Measurements from ENCODE around the gene KLHL30. TPM values are rescaled to one million over a fixed set of nuclear protein-coding genes. Genes with fewer than 3 reads are reported as not detected.
A peak's percentile ranks its signal among the peaks of the same experiment; 100 is the strongest.

KLHL30 gene
- total RNA-seq, 2 donors from 2014 or later = 9.6 to 10.7 TPM

DNA sequence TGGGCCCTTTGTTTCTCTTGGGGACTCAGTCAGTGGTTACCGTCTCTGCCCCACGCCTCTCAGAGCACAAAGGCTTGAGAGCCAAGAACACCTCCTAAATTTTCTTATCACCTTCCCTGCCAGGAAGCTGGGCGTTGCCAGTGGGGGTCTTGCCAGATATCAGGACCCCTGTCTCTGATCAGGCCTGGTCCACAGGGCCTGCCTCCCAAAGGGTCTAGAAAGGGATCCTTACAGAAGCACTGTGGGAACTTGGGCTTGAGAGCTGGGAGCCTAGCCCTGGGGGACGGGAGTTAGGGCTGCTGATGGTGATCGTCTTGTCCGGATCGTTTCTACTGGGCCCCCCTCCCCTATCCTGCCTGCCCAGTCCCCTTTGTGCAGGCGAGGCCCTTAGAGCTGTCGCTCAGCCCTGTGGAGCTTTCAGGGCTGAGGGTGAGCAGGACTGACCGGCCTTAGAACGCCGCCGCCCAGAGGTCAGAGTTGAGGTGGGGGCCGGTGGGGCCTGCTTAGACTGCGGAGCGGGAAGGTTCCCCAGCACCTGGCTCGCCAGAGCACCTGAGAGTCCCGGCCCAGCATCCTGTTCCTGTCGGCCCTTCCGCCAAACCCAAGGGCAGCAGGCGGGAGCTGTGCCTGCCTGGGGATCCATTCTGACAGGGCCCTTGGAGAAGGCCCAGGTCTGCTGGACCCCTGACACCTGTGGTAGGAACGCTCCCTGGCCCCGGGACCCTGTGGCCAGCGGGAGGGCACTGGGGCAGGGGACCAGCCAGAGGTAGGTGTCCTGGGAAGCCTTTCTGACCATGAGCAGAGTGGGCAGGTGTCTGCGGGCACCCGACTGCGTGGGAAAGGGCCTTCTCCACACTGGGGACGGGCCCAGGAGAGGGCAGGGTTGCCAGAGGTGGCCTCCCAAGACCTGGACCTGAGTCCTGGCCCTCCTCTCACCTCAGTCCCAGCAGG, 37.4 kb upstream of the KLHL30 start:
- intact Hi-C loops (cut with DNase I) = no loop called here
- DNase-seq (ENCODE audit: low spot score) = peak; percentile 65

DNA sequence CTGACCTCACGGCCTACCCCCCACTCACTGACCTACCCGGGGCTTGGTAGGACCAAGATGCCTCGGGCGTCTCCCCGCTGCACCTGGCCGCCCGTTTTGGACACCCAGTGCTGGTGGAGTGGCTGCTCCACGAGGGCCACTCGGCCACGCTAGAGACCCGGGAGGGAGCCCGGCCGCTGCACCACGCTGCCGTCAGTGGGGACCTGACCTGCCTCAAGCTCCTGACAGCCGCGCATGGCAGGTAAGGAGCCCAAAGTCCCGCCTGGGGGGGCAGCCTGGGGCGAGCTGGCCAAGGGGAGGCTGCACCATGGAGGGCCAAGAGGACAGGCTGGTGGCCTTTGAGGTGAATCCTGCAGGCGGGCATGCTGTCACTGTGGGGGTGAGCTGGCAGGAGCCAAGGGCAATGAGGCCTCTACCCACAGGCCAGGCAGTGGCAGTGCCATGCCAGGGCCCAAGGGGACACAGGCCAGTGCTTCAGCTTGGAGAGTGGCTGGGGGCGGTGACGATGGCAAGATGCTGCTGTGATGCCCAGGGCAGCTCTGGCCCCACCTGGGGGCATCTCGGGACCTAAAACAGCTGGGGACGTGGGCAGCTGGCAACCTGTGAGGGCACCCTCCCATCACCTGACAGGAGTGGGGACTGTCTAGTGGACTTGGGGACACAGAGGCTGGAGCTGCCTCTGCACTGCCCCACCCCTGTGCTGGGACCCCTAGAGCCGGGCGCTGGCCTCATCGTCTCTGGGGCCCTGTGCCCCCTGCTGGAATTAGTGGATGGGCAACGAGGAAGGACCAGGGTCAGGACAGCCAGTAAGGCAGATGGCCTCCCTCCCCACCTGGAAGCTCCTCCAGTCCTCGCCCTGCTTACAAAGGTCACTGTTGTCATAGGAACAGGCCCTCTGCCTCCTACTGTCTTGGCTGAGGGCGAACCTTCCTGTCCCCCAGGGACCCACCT, 36.3 kb upstream of the KLHL30 start:
- intact Hi-C loops (cut with DNase I) = no loop called here
- DNase-seq (ENCODE audit: low spot score) = no peak

DNA sequence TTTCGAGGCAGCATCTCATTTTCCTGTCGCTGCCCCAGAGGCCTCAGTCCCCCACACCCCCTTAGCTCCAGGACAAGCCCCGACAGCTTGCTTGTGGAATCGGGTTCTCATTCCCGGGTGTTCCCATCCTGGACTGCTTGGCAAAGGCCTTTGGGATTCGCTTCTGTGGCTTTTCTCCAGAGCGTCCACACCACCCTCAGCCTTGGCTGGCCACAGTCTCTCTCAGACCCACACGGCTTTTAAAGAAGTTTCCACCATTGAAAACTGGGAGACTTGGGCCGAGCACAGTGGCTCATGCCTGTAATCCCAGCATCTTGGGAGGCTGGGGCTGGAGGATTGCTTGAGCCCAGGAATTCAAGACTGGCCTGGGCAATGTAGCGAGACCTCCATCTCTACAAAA, 35.6 kb upstream of the KLHL30 start:
- intact Hi-C loops (cut with DNase I) = no loop called here
- DNase-seq (ENCODE audit: low spot score) = no peak

DNA sequence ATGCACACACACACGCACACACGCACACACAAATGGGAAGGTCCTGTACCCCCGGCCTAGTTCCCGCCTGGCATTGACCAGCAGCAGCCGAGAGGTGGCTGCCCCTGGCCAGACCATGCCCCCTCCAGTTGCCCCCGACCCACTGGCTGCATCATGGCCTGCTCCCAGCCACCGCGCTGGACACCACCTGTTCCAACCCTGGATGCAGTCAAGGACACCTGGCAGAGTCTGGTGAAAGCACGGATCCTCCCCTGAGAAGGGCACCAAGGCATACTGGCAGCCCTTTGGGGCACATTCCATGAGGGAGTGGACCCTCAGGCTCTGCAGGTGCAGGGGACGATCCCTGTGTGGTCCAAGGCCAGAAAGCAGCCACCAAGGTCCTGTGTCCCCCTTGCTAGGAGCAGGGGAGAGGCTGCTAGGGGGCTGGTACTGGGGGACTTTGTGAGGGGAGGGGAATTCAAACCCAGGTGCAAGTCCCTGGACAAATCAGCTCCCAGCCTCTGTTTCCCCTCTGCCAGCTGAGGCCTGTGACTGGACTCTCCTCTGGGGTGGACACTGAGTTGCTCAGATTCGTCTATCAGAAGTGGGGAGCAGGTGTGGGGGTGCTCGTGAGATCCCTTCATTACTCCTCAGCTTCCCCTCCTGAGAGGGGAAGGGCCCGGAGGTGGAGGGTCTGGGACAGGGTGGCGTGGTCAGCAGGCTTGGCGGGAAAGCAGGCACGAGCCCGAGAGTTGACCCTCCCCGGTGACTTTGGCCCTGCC, 34.8 kb upstream of the KLHL30 start:
- intact Hi-C loops (cut with DNase I) = no loop called here
- no peak for DNase-seq (ENCODE audit: low spot score)

DNA sequence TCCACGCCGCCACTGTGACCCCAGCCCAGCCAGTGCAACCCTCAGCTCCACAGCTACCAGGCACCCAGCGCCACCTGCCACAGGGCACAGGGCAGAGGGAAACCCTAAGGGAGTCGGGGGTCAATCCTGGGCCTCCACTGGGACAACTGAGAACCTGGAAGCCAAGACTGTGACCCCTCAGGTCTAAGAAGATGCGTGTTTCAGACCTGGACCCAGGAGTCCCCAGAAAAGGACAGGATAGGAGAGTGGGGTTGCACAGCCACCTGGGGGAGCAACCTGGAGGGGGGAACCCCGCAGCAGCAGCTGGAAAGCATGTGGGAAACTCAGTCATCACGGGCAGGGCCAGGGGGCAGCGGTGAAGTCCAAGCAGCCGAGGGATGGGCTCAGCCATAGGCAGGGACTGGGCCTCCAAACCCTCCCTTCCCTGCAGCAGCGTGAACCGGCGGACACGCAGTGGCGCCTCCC, 34.2 kb upstream of the KLHL30 start:
- no peak for DNase-seq (ENCODE audit: low spot score)
- intact Hi-C loops (cut with DNase I) = no loop called here

DNA sequence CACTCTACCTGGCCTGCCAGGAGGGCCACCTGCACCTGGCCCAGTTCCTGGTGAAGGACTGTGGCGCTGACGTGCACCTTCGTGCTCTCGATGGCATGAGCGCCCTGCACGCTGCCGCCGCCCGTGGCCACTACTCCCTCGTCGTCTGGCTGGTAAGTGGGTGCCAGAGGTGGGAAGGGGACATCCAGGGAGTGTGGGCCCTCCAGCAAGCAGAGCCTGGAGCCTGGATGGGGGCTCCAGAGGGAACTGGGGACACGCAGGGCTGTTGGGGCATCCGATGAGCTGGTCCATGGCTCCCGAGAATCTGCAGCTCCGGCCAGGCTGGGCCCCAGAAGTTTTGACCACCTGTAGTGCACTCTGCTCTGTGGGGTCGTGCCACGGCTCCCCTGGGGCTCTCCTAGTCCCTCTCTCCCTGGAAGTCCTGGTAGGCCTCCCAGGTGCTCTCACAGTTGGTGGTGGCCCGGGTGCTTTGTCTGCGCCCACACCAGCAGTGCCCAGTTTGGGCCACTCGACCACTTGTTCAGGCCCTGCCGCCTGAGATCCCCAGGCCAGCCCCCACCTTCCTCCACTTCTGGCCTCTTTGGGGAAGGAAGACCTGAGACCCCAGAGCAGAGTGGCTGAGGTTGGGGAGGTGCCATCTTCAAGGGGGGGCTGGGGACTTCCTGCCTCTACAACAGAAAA, 33.6 kb upstream of the KLHL30 start:
- intact Hi-C loops (cut with DNase I) = no loop called here
- peak; percentile 73 for DNase-seq (ENCODE audit: low spot score)

DNA sequence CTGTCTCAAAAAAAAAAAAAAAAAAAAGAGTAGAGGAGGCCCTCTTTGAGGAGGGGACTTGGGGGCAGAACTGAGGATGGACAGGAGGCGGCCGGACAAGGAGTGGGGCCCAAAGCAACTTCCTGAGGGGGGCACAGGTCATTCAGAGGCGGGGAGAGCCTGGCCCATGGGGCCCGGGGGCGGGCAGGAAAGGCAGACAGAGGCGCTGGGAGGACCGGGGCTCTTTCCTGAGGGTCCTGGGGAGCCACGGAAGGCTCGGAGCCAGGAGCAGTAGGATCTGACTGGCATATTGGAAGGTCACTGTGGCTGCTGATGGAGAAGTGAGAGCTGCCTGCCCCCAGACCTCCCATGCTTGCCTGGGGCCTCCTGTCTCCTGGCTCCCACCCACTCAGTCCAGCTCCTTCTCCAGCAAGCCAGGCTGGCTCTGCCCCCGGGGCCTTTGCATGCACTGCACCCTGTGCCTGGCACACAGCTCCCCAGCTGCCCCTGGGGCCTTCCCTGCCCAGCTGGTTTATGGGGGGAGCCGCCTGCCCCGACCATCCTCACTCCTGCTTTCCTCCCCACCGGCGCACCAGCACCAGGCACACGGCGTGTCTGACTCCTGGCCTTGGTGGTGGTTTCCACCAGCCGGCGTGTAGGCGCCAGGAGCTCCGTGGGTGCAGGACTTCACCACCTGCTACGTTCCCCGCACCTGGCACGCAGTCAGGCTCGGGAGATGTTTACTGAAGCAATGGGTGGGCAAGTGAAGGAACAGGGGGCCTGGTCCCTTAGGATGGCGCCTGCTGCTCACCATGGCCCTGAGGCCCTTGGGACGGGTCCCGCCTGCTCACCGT, 32.7 kb upstream of the KLHL30 start:
- DNase-seq (ENCODE audit: low spot score) = peak; percentile 65
- intact Hi-C loops (cut with DNase I) = no loop called here

DNA sequence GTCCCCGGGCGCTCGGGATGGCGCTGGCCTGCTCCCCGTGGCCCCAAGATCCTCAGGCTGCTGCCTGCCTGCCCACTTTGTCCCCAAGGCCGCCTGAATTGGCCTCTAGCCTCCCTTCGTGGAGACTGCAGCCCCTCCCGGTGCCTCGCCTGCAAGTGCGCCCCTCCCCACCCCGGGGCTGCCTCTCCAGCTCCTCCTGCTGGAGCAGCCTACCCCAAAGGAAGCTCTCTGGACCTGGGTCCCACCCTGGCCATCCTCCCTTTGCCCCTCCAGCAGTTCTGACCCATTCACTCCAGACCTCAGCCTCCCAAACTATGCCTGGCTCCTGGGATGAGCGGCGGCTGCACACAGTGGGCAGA, 32.1 kb upstream of the KLHL30 start:
- intact Hi-C loops (cut with DNase I) = no loop called here
- DNase-seq (ENCODE audit: low spot score) = peak; percentile 76

DNA sequence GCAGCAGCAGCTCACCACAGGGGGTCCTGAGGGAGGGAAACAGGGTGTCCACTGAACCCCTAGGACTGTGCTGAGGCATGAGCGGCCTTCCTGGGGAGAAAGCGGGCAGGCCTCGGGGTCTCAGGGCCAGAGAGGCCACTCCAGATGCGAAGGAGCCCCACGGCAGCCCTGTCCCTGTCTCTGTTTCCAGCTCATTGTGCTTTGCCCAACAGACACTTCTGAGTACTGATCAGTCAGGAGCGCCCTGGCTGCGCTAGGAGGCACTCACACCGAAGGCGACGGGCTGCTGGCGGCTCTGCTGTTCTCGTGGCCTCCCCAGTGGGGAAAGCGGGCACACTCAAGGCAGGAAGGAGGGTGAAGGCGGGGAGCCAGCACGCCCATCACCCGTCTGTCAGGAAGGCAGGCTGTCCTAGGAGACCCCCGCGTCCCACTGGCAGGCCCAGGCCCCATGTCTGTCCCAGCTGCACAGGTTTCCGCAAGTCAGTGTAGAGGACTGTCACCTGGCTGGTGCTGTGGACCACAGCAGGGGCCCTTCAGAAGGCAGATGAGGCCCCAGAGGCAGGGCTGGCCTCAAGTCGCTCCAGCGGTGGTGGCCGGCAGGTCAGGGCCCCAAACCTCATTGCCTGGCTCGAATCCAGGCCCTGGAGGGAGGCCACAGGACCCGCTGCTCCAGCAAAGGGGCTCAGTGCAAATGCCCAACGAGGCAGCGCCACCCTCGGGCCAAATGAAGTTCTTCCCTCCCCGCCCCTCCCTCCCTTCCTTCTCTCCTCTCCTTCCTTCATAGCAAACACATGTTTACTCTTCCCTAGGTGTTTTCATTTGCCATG, 31.6 kb upstream of the KLHL30 start:
- peak; percentile 68 for DNase-seq (ENCODE audit: low spot score)
- intact Hi-C loops (cut with DNase I) = no loop called here

DNA sequence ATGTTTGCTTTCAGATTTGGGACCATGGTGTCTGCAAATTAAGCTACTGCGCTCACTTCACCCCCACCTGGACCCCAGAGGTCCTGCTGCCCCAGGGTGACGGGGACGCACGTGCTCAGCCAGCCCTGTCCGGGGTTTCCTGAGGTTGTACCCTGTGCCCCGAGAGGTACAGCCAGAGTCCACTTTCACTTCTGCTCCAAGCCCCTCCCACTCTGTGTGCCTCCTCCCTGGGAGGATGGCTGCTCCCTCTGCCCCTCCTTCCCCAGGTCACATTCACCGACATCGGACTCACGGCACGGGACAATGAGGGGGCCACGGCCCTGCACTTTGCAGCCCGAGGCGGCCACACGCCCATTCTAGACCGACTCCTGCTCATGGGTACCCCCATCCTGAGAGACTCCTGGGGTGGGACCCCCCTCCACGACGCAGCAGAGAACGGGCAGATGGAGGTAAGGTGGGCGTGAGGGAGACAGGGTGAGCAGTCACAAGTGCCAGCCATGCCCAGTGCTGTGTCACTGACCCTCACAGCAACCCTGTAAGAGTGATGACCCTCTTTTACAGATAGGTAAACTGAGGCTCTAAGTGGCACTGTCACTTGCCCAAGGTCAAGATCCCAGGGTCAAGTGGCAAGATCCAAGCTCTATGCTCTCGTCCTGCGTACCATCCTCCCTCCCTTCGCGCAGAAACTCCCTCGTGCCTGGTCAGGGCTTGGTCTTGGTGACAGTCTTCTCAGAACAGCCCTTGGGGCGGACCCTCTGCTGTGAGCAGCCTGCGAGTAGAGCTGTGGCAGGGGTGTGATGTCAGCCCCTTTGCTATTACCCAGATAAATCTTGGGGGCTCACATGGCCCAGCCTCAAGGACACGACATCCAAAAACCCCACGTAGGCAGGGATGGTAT, 30.7 kb upstream of the KLHL30 start:
- peak; percentile 72 for DNase-seq (ENCODE audit: low spot score)
- intact Hi-C loops (cut with DNase I) = no loop called here

DNA sequence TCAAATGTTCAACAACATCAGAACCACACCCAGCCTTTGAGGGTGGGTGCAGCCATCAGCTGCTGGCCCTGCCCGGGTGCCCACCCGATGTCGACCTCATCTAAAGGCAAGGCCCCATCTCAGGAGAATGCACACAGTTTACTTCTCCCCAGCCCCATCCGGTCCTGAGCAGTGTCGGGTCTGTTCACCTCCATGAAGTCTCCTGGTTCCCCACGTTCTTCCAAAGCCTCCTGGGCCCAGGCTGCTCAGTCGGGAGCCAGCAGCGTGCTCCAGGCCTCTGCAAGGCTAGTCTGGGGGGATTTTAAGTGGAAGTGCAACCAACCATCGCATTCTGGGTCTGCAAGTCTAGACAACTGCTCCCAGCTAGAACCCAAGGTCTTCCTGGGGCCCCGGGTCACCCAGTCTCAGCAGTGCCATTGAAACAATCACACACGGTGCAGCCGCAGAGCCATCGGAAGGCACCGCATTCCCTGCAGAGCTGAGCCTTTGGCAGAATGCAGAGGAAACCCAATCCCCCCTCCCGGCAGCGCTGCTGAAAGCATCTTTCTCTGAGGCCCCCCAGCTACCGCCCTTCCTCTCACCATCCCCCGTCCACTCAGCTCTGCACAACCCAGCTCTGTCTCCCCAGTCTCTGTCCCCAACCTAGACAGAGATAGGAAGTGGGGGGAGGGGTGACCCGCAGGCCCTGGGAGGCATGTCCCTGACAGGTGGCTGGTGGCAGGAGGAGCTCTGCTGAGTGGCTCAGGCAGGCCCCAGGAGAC, 29.9 kb upstream of the KLHL30 start:
- intact Hi-C loops (cut with DNase I) = no loop called here
- peak; percentile 75 for DNase-seq (ENCODE audit: low spot score)

DNA sequence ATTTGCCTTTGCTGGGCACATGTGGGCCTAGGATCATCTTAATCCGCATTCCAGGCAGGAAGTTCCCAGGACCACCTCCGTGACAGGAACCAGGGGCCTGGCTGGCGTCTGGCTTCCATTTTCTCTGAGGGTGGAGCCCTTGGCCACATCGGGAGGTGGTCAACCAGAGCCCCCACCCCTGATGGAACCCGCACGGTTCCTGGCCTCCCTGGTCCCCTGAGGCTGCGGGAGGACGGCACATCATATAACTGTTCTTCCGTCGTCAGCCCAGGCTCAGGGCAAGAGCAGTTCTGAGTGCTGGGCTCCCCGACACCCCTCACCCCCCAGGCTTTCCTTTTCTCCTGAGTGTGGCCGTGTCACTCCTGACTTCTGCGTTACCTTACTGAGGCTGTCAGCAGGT, 24.9 kb upstream of the KLHL30 start:
- DNase-seq (ENCODE audit: low spot score) = peak; percentile 65
- intact Hi-C loops (cut with DNase I) = no loop called here

DNA sequence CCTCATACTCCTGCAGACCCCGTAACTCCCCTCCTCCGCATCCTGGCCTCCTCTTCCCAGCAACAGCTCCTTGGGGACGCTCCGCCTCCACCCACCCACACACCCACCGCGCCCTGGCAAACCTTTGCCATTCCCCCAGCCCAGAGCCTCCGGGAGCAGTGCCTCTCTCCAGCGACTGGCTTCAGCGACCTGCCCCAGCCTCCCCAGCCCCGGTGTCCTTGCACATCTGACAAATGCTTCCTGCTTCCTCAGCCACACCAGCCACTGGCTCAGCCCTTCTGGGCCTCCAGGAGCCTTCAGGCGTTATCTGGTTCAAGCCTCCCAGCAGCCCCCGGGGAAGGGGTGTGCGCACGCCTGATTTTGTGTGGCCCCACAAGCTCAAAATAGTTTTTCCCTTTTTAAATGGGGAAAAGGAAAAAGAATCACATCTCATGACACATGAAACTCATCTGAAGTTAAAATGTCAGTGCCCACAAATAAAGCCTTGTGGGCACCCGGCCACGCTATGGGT, 24.1 kb upstream of the KLHL30 start:
- peak; percentile 79 for DNase-seq (ENCODE audit: low spot score)
- intact Hi-C loops (cut with DNase I) = no loop called here

DNA sequence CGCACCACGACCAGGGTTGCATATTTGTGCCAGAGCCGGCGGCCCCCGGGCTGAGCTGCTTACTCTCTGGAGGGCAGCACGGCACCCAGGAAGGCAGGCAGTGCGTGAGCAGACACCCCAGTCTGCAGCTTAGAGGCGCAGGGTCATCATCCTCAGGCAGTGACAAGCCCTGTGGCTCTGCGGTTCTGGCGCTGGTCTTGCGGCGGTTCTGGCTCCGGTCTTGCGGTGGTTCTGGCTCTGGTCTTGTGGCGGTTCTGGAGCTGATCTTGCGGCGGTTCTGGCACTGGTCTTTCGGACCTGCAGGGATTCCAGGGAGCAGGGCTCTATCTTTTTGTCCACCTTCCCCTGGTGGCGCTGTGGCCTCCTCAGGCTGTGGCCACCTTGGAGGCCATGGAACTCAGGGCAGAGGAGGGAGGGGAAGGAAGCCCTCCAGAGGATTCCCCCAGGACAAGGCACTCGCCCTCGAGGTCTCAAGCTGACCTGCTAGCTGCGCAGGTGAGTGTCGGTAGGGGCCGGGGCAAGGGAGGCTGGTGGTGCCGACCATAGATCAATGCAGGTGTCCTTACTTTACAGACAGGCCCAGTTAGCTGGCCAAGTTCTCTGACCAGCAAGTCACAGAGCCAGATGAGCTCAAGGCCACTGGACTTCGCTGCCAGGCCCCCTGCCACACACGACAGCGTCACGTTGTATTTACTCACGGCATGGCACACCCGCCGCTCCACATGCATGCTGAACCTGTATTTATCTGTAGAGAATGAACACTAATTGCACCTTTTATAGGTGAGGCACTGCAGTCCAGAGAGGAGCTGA, 23.4 kb upstream of the KLHL30 start:
- peak; percentile 77 for DNase-seq (ENCODE audit: low spot score)
- intact Hi-C loops (cut with DNase I) = no loop called here

All from posterior vena cava (tissue), 2 donors.